ENCODE measurements around the gene C1QTNF7.

Gene C1QTNF7

DNA sequence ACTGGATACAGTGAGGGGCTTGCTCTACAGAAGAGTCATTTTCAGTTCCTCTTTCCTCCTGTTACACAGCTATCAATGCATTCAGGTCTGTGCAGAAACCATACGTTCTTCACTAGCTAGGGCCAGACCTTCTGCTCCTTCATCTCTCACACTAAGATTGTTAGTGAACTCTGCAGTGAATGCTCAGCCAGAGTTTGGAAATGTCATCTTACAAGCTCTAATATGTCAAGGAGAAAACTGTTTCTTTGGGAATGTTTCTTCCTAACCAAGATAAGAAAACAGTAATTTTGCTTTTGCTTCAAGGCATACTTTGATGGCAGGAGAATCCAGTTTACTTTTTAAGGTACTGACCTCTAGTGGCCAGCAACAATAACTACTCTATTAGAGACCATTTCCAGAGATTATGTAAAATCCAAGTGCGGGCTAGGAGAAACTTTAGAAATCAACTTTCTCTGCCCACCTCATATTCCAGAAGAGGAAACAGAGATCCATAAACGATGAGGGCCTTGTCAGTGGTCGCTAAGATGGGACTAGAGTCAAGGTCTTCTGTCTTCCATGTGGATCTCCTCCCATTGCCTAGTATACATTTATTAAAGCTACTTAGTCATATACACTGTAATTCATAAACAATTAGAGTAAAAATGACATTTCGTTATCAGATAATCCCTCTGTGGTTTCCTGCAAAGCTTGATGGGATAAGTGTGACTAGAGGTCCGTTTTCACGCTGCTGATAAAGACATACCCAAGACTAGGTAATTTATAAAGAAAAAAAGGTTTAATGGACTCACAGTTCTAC, 29.8 kb downstream of the C1QTNF7 start:
- DNase-seq (ENCODE audit: low read depth in 2 of 2) = no peak

DNA sequence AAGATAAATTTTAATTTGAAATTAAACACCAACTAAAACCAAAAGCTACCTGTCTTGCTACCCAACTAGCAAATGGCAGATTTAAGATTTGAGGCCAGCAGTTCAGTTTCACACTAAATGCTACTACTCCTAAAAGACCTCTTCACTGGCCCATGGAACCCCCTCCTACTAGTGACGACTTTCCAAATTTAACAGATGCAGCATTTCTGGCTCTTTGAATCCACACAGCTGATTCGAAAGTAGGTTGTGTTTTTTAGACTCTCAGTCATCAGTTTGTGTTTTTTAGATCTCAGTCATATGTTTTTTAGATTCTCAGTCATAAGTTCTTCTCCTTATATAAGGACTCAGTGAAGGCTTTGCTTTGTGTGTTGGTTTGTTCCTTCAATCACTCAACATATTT, 30.8 kb downstream of the C1QTNF7 start:
- no peak for DNase-seq (ENCODE audit: low read depth in 2 of 2)

DNA sequence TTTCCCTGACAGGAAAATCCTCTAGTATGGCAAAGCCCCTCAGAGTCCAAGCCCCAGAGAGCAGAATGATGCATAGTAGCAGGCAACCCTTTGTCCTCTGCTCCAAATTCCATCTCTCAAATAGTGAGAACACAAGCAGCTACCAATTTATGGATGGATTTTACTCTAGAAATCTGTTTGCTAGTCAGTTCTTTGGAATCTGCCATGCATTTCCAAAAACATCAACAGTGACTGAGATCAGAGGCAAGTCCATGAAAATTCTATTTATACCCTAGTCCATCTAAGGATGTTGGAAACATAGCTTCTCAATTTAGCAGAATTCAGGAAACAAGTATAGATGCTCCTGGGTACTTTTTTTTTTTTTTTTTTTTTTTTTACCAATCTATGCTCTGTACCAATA, 31.9 kb downstream of the C1QTNF7 start:
- no peak for DNase-seq (ENCODE audit: low read depth in 2 of 2)

DNA sequence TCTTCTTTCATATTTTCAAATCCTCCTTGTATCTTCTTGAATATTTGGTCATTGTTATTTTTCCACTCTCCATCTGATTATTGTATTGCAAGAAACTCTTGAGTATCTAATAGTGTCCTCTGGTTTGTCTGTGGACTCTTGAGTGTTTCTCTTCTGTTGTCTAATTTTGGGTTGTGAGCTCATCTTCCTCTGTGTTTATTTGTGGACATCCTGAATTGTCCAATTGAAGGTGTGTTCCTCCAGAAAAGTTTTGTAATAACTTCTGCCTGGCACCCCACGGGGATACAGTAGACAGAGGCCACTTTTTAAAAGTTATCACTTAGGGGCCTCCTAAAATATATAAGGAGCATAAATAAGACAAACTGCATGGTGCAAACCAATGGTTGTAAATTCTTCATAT, 38.8 kb downstream of the C1QTNF7 start:
- no peak for DNase-seq (ENCODE audit: low read depth in 2 of 2)

DNA sequence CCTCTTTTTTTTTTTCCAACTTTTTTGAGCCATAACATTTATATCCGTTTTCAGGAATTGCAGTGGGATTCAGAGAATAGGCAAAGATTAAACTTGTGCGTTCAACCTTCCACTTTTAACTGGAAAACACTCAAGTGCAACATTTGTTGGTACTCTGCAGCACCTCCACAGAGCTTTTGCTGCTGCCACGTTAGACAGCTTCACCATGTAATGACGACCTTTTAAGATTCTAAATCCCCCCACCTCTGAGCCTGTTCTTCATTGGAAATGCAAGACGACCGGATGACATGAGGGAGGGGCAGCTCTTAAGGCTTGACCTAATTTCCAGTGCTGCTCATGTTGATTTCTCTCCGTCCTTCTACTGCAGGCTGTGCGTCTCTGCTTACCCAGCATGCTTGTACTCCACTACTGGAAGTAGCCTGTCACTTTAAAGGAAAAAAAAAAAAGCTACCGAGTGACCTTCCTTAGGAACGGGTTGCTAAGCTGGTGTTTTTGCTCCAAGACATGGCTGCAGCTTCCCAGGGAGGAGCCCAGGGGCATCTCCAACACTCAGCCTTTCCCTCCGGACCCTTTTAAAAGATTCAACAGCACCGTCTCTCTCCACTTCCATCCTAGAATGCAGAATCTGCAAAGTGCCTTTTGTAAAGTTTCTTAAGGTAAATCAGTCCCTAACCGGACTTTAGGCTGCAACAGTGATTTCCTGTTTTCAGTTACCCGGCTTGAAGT, 41.7 kb downstream of the C1QTNF7 start, which contains the start of gene CC2D2A:
TSS of gene CC2D2A (plus strand) at position 481 of the 726 bp plus-strand sequence. CDS start 6,051 bp downstream, outside the sequence.
- no peak for DNase-seq (ENCODE audit: low read depth in 2 of 2)

DNA sequence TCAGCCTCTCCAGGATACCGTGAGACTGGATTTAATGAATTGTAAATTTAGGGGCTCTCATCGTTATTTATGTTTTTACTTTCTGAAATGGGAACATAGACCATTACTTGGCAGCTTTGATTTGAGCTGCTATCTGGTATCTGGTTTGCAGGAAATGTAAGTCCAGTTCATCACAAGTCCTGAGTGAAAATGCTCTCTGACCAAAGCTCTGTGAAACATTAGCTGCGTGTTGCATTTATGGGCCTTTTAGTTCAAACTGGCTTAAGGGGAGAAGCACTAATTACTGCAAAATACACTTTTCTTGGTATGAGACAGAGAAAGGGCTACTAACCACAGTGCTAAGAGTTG, 42.3 kb downstream of the C1QTNF7 start:
- no peak for DNase-seq (ENCODE audit: low read depth in 2 of 2)

DNA sequence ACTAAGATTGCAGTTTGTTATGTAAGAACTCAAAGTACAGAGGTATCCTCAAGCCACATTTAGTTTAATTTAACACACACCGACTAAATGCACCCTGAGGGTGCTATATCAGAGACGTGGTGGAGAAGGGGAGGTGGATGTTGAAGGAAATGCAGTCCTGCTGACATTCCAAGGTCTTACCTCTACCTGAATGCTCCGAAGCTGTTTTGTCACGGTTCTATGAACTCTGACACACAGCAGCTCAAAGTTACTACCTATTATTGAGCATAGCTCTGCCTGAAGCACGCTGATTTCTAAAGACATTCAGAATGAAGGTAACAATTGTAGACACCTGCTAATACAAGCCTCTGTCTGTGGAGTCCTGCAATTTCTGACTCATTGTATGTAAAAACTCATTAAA, 48.6 kb downstream of the C1QTNF7 start:
- DNase-seq (ENCODE audit: low read depth in 2 of 2) = no peak

DNA sequence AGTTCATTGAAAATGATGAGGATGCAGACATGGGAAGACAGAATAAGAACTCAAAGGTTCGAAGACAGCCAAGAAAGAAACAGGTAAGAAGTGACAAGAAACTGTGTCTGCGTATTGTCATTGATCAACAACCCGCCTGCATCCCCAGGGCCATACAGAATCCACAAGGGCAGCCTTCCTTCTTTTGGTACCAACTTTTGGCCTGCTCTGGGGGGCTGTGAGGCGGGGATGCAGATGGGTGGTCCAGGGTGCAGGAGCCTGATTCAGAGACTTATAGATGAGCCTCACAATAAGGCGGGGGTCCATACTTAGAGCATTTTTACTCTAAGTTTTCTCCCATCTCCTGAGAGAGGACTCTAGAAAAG, 50.9 kb downstream of the C1QTNF7 start:
- DNase-seq (ENCODE audit: low read depth in 2 of 2) = no peak

DNA sequence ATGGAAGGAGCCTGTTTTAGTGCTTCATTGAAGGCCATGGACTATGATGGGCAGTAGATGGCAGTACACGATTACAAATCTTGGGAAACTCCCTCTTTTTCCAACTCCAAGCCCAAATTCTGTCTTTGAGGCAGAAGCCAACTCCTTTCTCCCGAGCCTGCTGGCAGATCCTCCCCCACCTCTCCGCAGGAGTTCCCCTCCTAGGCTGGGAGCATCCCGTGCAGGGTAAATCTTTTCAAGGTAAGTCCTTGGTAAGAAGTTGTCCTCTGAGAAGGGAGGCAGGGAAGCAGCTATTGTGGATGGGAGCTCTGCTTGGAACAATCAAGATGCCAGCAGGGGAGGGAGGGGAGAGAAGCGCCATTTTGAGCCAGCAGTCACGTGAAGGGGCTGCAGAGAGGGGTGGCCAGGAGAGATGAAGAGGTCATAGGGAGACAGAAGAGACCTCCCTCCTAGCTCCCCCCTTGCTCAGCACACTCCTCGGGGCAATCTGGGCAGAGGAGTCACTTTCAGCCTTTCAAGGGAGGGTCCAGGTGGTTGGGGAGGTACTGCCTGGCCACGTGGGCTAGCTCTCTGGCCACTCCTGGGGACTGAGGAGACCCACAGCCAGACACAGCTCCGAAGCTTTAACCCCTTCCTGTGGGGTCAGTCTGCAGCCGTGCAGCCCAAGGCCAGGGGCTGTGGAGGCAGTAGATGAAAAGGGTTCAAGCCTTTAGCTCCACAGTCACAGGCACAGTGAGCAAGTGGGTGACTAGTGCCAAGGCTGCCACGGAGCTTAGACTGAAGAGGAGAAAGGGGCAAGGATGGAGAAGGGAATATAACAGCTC, 51.5 kb downstream of the C1QTNF7 start:
- no peak for DNase-seq (ENCODE audit: low read depth in 2 of 2)

DNA sequence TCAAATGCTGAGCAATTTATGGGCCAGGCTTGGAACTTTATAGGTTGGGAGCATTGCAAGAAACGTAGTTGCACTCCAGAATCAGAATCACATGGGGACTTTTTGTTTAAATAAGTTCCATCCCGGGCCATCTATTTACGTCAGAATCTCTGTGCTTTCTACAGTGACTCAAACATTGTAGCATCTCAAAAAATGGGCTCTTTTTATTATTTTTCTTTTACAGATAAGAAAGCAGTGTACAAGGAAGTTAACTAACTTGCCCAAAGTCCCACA, 52.0 kb downstream of the C1QTNF7 start:
- DNase-seq (ENCODE audit: low read depth in 2 of 2) = no peak

DNA sequence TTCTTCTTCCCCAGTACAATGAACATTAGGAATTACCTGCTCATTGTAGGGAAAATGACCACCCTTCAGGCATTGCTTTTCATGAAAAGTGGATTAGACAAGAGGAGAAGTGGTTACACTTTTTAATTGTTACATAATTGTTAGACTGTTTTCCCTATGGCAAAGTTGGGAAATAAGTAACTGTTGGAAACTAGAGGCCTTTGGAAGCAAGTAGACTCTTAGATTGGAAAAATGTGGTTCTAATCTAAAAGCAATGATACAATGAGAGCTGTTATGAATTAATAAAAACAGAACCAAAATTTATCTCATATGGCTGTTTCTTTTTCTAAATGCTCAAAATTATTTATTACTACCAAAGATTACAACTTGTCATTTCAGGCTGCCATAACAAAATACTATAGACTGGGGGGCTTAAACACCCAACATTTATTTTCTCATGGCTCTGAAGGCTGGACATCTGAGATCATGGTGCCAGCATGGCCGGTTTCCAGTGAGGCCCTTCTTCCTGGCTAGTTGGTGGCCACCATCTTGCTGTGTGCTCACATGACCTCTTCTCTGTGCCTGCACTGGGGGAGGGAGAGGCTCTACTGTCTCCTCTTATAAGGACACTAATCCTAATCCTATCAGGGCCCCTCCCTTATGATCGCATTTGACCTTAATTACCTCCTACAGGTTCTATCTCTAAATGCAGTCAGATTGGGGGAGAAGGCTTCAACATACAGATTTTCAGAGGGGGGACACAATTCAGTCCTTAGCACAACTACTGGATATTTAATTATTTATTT, 54.3 kb downstream of the C1QTNF7 start:
- no peak for DNase-seq (ENCODE audit: low read depth in 2 of 2)

DNA sequence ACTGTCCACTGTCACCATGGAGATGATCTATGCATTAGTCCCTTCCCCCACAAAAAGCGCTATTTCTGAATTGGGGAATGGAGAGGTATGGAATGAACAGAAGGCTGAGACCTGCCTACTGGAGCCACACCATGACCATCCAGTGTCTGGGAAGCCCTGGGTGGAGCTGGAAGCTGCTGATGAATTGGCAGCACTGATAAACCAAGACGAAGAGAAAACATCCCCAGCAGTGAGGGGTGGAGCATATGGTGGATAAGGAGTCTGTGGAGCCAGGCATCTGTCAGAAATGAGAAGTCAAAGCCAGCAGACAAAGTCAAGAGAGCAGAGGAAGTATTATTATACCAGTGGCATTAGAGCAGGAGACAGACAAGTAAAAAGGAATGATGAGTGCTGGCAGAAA, 55.0 kb downstream of the C1QTNF7 start:
- no peak for DNase-seq (ENCODE audit: low read depth in 2 of 2)

DNA sequence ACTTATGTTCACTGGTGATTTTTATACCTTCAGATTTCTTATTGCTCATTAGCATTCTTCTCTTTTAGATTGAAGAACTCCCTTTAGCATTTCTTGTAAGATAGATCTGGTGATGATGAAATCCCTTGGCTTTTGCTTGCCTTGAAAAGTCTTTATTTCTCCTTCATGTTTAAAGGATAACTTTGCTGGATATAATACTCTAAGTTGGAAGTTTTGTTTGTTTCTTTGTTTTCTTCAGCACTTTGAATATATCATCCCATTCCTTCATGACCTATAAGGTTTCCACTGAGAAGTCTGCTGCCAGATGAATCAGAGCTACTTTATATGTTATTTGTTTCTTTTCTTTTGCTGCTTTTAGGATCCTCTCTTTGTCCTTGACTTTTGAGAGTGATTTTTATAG, 60.3 kb downstream of the C1QTNF7 start:
- DNase-seq (ENCODE audit: low read depth in 2 of 2) = no peak

DNA sequence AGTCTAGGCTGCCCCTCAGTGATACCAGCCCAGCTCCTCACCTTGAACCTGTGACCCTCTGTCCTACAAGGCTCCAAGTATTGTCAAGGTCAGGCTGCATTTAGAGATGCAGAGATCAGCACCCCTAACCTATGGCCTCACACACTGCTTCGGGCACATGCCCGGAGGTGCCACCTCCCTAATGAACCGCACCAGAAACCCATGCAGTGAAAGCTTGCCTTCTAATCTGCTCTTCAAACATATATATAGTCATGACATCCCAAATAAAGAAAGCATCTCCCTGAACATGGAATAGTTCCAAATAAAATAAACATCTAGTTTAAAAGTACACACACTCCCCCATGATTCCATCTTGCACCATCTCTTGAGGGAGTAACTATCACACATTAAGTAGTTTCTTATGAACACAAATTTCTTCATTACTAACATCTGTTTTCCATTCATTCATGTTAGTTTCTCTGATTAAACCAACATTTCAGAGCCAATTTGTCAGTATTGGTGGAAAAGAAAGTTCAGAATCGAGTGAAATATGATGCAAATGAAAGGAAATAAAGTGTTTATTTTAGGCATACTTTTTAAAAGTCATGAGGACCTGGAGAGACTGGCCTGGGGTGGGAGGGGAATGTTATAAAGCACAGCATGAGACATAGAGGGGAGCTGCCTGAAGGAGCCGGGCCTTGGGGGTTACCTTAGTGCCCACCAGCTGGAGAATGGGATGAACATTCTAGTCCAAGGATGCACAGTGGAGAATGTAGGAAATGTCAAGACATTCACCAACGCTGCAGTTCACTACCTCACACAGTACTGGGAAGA, 61.0 kb downstream of the C1QTNF7 start:
- DNase-seq (ENCODE audit: low read depth in 2 of 2) = no peak

DNA sequence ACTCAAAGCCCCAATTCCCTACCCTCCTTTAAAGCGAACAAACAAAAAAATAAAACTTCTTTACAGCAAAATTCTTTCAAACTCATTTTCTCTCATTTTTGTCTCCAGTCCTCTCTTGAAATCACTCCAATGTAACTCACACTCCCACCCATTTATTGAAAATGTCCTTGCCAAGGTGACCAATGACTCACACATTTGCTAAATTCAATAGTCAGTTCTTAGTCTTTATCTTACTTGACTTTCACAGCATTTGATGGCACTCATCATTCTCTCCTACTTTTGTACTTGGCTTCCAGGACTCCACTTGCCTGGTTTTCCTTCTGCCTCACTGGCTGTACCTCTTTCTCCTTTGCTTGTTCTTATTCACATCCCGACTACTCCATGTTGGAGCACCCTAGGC, 61.7 kb downstream of the C1QTNF7 start:
- no peak for DNase-seq (ENCODE audit: low read depth in 2 of 2)

DNA sequence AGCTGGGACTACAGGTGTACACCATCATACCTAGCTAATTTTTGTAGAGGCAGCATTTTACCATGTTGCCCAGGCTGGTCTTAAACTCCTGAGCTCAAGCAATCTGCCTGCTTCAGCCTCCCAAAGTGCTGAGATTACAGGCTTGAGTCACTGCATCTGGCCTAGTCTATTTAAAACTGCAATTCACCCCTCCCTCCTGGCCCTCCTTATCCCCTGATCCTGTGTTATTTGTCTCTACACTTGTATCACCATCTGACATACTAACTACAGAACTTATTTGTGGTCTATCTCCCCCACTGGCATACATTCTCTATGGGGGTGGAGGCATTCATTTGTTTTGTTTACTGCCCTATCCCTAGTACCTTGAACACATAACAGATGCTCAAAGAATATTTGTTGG, 65.6 kb downstream of the C1QTNF7 start:
- no peak for DNase-seq (ENCODE audit: low read depth in 2 of 2)

DNA sequence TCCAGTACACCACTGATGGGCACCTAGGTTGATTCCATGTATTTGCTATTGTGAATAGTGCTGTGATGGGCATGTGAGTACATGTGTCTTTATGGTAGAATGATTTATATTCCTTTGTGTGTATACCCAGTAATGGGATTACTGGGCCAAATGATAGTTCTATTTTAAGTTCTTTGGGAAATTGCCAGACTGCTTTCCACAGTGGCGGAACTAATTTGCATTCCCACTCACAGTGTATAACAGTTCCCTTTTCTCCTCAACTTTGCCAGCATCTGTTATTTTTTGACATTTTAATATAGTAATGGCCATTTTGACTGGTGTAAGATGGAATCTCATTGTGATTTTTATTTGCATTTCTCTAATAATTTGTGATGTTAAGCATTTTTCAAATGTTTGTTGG, 67.8 kb downstream of the C1QTNF7 start:
- DNase-seq (ENCODE audit: low read depth in 2 of 2) = no peak
